HG03196 (cell line): ENCODE data around the gene CCNY.
"Not testable (repeated sequence)": the region's sequence is repeated elsewhere in the genome, so short reads cannot be mapped to it uniquely, and the experiment has no call there.

ENCODE experiments used
- ATAC-seq: cut with Tn5 transposase; IDR thresholded peaks from one replicate; pipeline ENCODE4 v1.9.1; 2021; ENCODE audit not compliant: unreplicated experiment

Gene CCNY

DNA sequence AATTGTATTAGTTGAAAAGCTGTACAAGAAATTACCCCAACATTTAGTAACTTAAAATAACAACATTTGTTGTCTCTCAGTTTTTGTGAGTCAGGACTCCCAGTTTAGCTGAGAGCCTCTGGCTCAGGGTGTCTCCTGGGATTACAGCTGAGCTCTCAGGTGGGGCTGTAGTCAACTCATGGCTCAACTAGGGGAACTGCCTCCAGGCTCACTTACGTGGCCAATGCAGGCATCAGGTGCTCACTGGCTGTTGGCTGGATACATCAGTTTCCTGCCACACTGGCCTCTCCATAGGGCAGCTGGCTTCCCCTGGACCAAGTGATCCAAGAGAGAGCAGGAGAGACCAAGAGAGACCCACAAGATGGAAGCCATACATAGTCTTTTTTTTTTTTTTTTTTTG is 17.5 kb downstream of the CCNY start:
- peak; percentile 44 for ATAC-seq

DNA sequence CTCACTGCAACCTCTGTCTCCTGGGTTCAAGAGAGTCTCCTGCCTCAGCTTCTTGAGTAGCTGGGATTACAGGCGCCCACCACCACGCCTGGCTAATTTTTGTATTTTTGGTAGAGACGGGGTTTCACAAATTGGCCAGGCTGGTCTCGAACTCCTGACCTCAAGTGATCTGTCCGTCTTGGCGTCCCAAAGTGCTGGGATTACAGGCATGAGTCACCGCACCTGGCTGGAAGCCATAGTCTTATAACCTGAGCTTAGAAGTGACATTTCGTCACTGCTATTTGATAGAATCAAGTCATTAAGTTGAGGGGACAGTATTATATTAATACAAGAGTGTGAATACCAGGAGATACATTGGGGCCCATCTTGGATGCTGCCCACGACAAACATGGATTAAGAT is 17.9 kb downstream of the CCNY start:
- ATAC-seq = not testable (repeated sequence)

DNA sequence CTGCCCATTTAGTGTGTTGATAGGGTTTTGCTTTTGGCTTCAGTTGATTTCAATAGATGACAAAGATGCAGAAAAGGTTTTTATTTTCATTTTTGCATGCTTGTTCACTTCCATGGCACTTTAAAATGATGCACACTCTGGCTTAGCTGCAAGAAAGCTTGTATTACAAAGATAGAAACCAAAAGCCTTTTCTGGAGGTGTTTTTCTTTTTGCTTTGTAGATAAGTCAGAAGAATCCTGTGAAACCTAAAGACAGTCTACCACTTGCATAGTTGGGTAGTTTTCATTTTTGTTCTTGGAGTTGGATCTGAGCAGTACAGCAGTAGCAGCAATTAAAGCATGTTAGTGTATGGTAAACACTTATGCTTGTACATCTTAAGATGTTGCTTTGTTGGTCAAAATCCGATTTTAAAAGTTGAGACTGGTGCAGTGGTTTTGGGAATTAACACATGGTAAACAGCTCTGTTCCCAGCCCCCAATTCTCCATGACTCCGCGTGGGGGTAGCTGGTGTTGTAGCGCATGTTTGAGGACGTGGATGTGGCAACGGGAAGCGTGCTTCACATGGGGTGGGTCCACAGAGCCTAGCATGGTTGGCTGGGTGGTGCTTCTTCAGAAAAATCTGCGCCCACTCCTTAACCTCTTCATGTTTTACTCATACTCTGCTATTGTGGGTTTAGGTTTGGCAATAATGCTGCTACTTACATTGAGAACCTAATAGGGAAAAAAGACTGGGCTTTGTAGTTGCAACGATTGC is 19.8 kb downstream of the CCNY start:
- ATAC-seq = peak; percentile 46

DNA sequence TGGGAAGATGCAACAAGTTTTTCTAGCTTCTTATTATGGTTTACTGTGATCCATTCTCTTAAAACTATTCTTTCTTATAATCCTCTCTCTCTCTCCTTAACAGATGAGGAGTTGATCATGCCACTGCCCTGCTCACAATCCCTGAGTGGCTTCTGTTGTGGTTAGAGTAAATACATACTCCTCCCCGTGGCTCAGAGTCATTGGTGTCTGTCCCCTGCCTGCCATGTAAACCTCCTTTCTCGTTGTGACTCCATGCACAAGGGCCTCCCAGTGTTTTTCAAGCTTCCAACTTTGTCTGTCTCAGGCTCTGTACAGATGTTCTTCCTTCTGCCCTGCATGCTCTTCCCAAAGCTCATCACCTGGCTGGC is 20.4 kb downstream of the CCNY start:
- ATAC-seq = no peak

DNA sequence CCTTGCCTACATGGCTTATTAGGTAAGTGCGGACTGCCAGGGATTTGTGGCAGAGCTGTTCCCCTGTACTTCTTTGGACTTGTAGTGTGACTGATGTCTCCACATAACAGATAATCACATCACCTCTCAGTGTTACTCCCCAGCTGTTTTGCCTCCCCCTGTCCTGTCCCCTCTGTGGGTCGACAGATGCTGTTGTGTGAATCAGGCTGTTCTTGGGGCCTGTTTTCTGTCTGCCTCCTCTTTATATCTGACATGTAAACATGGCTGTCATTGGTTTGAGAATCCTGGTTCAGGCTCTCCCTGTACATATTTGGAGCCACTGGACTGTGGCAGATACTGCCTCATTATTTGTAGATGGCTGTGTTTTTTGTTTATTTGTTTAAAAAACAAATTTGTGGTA is 22.7 kb downstream of the CCNY start:
- no peak for ATAC-seq

DNA sequence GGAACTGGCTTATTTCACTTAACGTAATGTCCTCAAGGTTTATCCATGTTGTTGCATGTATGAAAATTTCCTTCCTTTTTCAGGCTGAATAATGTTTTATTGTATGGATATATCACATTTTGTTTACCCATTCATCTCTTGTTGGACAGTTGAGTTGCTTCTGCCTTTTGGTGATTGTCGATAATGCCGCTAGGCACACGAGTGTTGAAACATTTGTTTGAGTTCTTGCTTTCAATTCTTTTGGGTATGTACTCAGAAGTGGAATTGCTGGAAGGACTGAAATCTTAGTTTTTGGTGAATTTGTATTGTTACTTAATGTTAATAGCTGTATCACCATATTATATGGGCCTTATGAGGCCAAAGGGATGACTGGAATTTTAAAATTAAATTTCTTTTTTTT is 23.6 kb downstream of the CCNY start:
- no peak for ATAC-seq

DNA sequence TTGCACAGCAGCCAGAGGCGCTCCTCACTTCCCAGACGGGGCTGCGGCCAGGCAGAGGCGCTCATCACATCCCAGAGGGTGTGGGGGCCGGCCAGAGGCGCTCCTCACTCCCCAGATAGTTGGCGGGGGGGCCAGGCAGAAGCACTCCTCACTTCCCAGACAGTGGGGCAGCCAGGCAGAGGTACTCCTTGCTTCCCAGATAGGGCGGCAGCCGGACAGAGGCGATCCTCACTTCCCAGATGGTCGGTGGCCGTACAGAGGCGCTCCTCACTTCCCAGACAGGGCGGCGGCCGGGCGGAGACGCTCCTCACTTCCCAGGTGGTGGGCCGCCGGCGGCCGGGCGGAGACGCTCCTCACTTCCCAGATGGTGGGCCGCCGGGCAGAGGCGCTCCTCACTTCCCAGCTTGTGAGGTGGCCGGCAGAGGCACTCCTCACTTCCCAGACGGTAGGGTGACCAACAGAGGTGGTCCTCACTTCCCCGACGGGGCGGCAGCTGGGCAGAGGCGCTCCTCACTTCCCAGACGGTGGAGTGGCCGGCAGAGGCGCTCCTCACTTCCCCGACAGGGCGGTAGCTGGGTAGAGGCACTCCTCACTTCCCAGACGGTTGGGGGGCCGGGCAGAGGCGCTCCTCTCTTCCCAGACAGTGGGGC is 26.5 kb downstream of the CCNY start:
- no peak for ATAC-seq

DNA sequence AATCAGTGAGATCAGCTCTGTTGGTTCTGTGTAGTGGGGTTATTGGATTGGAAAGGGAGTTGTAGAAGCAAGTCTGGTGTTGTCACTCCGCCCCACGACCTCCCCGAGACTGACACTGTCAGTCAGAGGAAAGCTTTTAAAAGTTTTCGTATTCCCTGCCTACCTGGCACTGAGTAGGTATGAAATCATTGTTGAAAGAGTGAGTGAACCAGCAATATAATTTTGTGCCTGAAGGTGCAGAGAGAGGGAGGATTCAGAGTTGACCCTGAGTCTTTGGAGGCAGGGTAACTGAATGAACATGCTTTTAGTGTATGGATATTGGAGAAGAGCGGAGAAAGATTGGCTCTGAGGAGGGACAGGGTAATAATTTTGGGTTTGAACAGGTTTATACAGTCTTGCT is 27.3 kb downstream of the CCNY start:
- ATAC-seq = no peak

DNA sequence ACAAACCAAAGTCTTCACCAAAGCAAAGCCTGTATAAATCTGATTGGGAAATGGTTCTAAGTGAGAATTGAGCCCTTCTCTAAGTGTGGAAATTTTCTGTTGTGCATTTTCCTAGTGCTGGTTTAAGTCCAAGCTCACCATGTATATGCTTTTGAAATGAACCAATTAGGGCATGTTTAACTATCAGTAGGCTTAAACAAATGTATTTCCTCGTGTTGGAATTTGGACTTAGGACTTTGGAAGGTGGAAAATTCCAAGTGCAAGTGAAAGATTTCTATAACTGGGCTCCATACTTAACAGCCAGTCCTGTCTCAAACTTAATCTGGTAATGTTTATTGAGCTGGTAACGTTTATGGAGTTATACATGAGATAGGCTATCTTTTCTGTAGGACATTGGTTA is 28.5 kb downstream of the CCNY start:
- ATAC-seq = no peak

DNA sequence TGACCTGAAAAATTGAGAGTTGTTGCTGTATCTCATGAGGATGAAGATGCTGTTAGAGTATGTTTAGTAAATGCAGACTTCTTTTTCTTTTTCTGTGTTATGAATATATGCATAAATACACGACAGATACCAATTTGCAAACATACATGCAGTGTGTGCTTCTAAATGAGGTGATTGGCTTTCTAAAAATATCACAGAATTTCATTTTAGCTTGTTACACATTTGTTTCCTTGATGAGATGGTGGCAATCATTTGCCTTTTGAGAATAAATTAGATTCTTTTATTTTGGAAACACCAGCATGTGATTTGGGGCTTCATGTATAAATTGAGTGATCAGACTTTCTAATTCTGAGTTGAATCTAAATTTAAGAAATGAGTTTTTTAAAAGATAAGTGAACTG is 29.7 kb downstream of the CCNY start:
- no peak for ATAC-seq

DNA sequence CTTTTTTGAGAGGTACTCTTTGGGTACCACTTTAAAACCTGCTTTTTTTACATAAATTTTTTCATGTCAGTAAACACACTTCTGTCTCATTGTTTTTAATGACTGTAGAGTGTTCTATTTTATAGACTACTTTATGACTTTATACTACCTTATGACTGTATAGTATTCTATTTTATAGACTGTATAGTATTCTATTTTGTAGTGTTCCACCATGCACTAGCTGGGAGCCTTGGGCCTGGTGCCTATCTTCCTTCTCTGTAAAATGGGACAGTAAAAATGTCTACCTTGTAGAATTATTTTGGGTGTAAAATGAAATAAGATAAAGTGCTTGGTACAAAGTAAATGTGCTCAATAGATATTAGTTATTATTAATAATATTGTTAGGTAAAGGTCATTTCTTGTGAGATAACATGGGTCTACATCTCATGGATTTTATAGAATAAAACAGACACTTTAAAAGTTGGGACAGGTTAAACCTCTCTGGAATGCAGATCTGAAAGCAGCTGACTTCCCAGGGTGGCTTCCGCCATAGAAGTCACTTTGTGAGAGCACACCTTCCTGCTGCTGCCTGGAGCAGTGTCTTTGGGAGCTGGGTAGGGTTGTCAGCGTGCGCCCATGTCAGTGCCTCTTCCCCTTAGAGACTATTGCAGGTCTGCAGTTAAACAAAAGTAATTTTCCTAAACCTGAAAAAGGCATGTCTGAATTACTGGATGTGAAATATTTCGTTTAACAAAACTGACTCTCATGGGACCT is 31.0 kb downstream of the CCNY start:
- ATAC-seq = no peak

DNA sequence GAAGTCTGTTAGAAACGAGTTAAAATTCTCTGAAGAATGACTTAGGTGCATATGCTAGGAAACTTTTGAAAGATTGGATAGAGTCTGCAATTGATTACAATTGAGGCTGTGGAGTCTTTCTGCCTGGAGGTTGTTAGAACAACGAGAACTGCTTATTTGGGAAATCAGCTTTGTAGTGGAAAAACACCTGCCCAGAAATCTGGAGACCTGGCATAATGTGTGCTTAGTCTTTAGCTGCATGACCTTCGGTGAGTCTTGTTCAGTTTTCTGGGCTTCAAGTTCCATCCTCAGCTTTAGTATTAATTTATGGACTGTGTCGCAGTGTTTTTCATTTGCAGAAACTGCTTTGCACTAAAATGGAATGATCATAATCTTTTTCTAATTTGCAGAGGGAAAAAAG is 31.7 kb downstream of the CCNY start:
- no peak for ATAC-seq

DNA sequence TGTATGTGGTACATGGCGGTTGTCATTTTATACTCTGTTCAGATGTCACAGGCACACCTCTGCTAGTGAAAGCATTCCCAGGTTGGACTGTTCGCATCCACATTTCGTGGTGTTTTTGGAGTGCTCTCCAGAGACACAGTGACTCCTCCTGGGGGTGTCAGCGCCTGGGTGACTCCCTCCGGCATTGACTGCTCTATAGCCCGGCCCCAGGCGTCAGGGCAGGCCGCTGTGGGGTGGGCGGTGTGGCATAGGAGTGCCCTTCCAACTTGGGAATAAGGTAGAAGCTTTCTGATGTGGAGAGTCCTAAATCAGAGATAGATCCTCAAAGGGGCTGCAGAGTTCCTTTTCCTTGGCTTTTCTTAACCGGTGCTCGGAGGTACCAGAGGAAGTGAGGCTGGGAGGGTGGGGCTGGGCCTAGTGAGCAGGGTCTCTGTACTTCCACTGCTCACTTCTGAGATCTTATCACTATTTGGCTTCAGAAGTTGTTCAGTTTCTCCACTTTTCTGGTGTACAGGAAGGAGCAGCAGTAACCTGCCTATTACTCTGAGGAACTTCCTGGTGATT is 32.3 kb downstream of the CCNY start:
- ATAC-seq = no peak

DNA sequence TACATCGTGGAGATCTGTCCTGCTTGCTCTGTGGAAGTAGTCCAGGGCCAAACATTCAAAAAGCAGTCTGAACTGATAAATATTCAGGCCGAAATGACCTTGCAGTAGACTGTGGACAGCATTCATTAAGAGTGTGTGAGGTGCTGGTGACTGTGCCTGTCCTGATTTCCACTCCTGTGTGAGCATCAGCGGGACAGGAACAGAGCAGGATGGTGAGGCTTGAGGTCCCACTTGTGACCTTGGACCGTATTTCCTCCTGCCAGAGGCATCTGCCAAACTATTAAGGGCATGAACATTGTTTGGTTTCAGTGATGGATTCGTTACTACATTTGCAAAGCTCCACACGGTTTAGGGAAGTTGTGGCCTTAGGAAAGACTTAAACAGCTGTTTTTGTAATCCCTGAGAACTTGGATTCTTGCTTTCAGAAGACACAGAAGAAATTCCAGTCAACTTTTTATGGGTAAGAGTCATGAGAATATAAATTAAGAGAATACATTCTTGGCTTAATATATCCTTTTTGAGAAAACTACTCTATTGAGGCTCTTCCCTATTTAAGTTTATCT is 32.8 kb downstream of the CCNY start:
- no peak for ATAC-seq

DNA sequence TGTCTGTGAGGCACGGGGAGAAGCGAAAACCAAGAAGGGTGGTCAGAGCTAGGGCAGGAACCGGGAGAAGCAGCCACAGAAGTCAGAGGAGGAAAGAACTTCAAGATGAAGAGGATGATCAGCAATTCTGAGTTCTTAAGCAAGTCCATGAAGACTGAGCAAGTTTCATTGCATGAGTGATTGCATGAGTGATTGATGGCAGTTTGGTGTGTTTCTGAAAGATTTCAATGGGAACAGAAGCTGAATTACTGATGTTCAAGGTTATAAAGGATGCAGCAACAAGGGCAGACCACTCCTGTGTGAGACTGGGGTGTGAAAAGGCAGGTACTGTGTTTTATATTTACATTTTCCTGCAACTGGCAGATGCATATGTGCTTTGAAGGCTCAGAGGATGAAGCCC is 35.4 kb downstream of the CCNY start:
- no peak for ATAC-seq

DNA sequence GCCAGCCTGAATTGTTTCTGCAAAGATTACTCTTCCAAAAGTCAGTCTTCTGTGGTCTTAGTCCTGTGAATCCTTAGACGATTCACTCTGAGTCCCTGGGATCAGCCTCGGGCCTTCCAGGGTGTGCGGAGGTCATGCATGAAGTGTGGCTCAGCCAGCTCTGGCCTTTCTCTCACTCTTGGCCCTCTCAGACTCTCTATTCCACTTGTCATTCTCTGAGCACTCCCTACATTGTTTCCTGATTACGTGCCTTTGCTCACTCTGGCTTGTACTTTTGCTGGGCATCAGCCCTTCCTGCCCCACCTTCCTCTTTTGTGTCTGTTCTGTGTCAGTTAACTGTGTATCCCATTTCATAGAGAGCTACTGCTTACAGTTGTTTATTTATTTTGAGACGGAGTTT is 36.0 kb downstream of the CCNY start:
- no peak for ATAC-seq

DNA sequence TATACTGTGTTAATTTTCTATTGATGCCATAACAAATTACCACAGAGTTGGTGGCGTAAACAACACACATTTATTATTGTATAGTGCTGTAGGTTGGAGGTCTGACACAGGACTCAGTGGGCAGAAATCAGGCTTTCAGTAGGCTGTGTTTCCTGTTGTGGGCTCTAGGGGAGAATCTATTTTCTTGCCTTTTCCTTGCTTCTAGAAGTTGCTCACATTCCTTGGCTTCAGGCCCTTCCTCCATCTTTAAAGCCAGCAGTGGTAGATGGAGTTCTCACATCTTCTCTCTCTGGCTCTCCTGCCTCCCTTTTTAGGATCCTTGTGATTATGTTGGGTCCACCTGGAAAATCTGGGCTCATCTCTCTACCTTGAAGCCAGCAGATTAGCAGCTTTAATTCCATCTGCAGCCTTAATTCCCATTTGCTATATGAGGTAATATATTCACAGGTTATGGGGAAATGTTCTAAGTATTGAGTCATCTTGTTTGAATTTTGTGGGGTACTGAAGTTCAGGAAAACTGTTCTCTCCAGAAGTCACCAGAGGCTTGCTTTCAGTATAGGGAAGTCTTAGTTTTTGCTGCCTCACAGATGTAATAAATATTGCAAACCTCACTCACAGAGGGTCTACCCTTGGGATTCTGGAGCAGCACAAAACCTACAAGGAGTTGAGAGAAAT is 38.9 kb downstream of the CCNY start:
- no peak for ATAC-seq

DNA sequence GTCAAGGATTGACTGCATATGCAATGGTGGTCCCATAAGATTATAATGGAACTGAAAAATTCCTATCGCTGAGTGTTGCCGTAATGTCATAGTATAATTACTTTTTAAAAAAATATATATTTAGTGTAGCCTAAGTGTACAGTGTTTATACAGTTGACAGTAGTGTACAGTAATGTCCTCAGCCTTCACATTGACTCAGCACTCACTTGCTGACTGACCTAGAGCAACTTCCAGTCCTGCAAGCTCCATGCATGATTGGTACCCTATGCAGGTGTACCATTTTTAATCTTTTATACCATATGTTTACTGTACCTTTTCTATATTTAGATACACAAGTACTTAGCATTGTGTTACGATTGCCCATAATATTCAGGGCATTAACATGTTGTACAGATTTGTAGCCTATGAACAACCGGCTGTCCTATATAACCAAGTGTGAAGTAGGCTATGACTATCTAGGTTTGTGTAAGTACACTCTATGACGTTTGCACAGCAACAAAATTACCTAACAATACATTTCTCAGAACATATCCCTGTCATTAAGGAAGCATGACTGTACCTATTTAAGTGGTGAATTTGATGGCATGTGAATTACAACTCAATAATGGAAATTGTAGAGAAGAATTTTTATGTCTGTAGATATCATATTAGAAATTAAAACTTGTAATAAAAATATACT is 40.9 kb downstream of the CCNY start:
- no peak for ATAC-seq

DNA sequence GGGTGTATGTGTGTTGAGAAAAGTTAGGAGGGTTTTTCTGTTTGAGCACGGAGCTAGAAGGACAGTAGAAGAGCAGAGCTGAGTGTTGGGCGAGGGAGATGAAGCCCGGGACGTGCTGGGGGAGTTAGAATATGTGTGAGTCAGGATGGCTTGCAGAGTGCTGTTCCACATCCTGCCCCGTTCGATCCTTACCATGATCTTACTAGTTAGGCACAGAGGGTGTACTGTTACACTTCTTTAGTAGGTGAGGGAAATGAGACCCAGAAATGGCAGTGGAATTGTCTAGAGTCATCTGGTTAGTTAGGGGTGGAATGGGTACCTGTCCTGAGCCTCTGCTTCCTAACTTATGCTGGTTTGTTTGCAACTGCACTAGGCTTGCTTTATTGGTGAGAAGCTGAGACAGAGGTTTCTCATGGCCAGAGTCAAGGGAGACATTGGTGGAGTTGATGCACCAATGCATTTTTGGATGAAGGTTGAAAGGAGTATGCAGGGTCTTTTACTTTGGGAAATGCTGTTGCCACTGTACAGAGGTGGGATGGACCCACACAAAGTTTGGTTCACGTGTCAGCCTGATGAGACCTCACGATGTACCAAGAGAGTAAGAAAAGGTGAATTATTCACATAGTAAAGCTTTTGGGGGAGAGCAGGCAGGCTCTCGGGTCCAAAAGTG is 42.4 kb downstream of the CCNY start:
- ATAC-seq = peak; percentile 48
